Measurements from ENCODE around the gene HEXIM2. TPM values are rescaled to one million over a fixed set of nuclear protein-coding genes. Genes with fewer than 3 reads are reported as not detected.

HEXIM2 gene
- total and polyA plus RNA-seq, 2 of the 13 experiments (the other 11 are each of a cell fraction or from before 2014, with no cell fraction given): 27.1 to 32.4 TPM

DNA sequence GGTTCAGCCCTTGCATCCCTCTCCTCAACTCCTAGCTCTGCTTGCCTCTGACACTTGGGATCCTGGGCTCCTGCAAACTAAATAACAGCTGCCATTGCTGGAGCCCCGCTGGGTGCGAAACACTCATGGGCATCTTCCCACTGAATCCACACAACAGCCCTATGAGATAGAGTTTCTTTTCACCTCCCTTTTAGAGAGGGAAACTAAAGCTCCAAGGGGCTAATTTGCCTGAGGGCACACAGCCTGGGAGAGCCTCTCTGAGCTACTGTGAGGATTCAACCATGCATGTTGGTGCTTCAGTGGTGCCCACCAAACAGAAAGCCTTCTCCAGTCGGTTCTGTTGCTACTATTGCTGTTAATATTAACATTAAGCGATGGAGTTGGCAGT lies 22.1 kb upstream of the HEXIM2 start:
- H3K4me3 ChIP-seq (replicated peaks in 1 of 3; ENCODE audit: insufficient read depth in 1 of 3, low read depth in 2 of 3, low read length in 3 of 3): no peak overlapping the region
- H3K36me3 ChIP-seq (replicated peaks in 1 of 2; ENCODE audit: control insufficient read depth in 1 of 2, insufficient read depth in 2 of 2, low read length in 2 of 2): peaks cover 2 to 5% of the 10 kb centered on the region in 2 experiments; a peak in 4 of 5 replicates
- peaks cover 16% of the 10 kb centered on the region for H3K79me2 ChIP-seq (ENCODE audit: insufficient read depth, low read length)
- ChIA-PET POLR2A (interaction anchor here (2.0 to 7.1 kb wide), 2 partner anchors 11 to 22 kb away, joined by 8 to 217 read pairs; partner anchors contain the start of genes HEXIM1 and HEXIM2), CTCF (ENCODE audit: low intra/inter-chr PET ratio, low total read pairs) (interaction anchor here (0.9 kb wide), 1 partner anchor 59 kb away, joined by 3 read pairs; no protein-coding TSS in a partner anchor)
- WGBS (ENCODE audit: low lambda C conversion rate): 93% methylated on average over 4 of the region's 4 CpGs
- DNase-seq (ENCODE audit: low spot score) (no peak), ATAC-seq (no peak), FAIRE-seq (no peak)
- BruUV-seq (replicated peaks): no TSS peak
- no peak overlapping the region for H2AFZ ChIP-seq (ENCODE audit: low read length)
- H3K4me2 ChIP-seq (ENCODE audit: low read depth, low read length): no peak overlapping the region
- in situ Hi-C loops (cut with HindIII; ENCODE audit: extremely low pct_ligation_motif_present, low pct_unique_long_range_greater_than_20kb): loop anchor here (10.0 kb wide), 1 partner anchor 235 kb away; no protein-coding TSS in a partner anchor
- H3K4me1 ChIP-seq (ENCODE audit: insufficient read depth, low read length): peaks cover 23% of the 10 kb centered on the region
- no peaks in the 10 kb centered on the region for H3K9me3 ChIP-seq (ENCODE audit: low read length)
- H3K9ac ChIP-seq (ENCODE audit: insufficient read depth, low read depth, low read length): no peak overlapping the region
- no peaks in the 10 kb centered on the region for H4K20me1 ChIP-seq (ENCODE audit: insufficient read depth, low read length)
- no peak for TF ChIP-seq ZNF83 (CRISPR knock-in tag; IDR thresholded peaks at IDR 0.05; ENCODE audit: borderline replicate concordance)
- no peak for TF ChIP-seq ZNF724P (CRISPR knock-in tag; IDR thresholded peaks at IDR 0.05; ENCODE audit: borderline replicate concordance)
- no peak for TF ChIP-seq BHLHE40 (IDR thresholded peaks at IDR 0.05; ENCODE audit: low read length)
- no peak for TF ChIP-seq ZNF558 (CRISPR knock-in tag; IDR thresholded peaks at IDR 0.05; ENCODE audit: borderline replicate concordance)
- TF ChIP-seq, protein P1, sequence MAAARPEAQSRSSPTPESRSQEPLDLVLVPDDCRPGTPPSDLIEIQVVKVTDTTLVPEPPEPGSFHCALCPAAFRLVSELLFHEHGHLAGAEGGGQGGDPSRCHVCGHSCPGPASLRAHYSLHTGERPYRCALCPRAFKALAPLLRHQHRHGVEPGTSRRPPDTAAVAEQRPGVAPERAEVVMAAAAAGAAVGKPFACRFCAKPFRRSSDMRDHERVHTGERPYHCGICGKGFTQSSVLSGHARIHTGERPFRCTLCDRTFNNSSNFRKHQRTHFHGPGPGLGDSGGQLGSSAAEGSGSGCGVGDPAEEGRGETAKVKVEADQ (CRISPR knock-in tag; IDR thresholded peaks at IDR 0.05; ENCODE audit: borderline replicate concordance): no peak
- TF ChIP-seq, protein P2, sequence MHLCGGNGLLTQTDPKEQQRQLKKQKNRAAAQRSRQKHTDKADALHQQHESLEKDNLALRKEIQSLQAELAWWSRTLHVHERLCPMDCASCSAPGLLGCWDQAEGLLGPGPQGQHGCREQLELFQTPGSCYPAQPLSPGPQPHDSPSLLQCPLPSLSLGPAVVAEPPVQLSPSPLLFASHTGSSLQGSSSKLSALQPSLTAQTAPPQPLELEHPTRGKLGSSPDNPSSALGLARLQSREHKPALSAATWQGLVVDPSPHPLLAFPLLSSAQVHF (CRISPR knock-in tag; IDR thresholded peaks at IDR 0.05): no peak
- H3K27ac ChIP-seq (ENCODE audit: extremely low read length, insufficient read depth, low read length): no peak overlapping the region
- no peaks in the 10 kb centered on the region for H3K27me3 ChIP-seq (ENCODE audit: control insufficient read depth in 1 of 2, insufficient read depth in 2 of 2, low read length in 2 of 2)
- intact Hi-C loops (cut with micrococcal nuclease; ENCODE audit: unreplicated experiment): loop anchor here (5.0 kb wide), 1 partner anchor 93 kb away; no protein-coding TSS in a partner anchor
